Fibroblast of skin of scalp (primary cell): Measurements from ENCODE around the gene ADAMTSL2.
A peak's percentile ranks its signal among the peaks of the same experiment; 100 is the strongest.

ENCODE experiments used
- DNase-seq: peaks from one replicate; pipeline ENCODE4 v3.0.0-alpha.2; 2013

The ADAMTSL2 gene

GRCh38 chr9:133607381-133607780, 72.9 kb downstream of the ADAMTSL2 start:
- DNase-seq: no peak

GRCh38 chr9:133607976-133608375, 73.5 kb downstream of the ADAMTSL2 start:
- no peak for DNase-seq

GRCh38 chr9:133608382-133608781, 73.9 kb downstream of the ADAMTSL2 start:
- DNase-seq: no peak

GRCh38 chr9:133608889-133609288, 74.4 kb downstream of the ADAMTSL2 start:
- DNase-seq: no peak

GRCh38 chr9:133609311-133610098, 75.0 kb downstream of the ADAMTSL2 start, which contains the start of gene FAM163B:
Gene FAM163B, minus strand, starts transcription at chr9:133609389. Its CDS starts 29,166 bp downstream, at chr9:133580223.
- DNase-seq: peak; percentile 46

GRCh38 chr9:133610845-133611244, 76.3 kb downstream of the ADAMTSL2 start:
- no peak for DNase-seq

GRCh38 chr9:133612051-133612450, 77.5 kb downstream of the ADAMTSL2 start:
- DNase-seq: no peak

- DNase-seq: no peak
Measured at GRCh38 chr9:133612816-133613215, 78.3 kb downstream of the ADAMTSL2 start.

- DNase-seq: no peak
Measured at GRCh38 chr9:133613432-133613831, 78.9 kb downstream of the ADAMTSL2 start.

GRCh38 chr9:133614056-133614455, 79.6 kb downstream of the ADAMTSL2 start:
- no peak for DNase-seq

GRCh38 chr9:133614678-133615077, 80.2 kb downstream of the ADAMTSL2 start:
- DNase-seq: no peak

- no peak for DNase-seq
Measured at GRCh38 chr9:133615186-133615585, 80.7 kb downstream of the ADAMTSL2 start.

GRCh38 chr9:133615606-133616188, 81.2 kb downstream of the ADAMTSL2 start:
- no peak for DNase-seq

GRCh38 chr9:133616643-133617405, 82.3 kb downstream of the ADAMTSL2 start:
- no peak for DNase-seq

GRCh38 chr9:133618726-133619125, 84.2 kb downstream of the ADAMTSL2 start:
- DNase-seq: no peak

GRCh38 chr9:133619791-133620190, 85.3 kb downstream of the ADAMTSL2 start:
- DNase-seq: no peak

GRCh38 chr9:133621725-133622267, 87.3 kb downstream of the ADAMTSL2 start:
- DNase-seq: no peak

- DNase-seq: no peak
Measured at GRCh38 chr9:133622555-133622954, 88.1 kb downstream of the ADAMTSL2 start.
